Urothelium cell line (cell line): ENCODE data around the gene CCT2.
A peak's percentile ranks its signal among the peaks of the same experiment; 100 is the strongest.
"Not testable (repeated sequence)": the region's sequence is repeated elsewhere in the genome, so short reads cannot be mapped to it uniquely, and the experiment has no call there.

Experiments
- DNase-seq: peaks from one replicate; pipeline ENCODE4 v3.0.0; 2011; ENCODE audit warnings: low spot score, mixed read lengths
- FAIRE-seq: peaks from 2 replicates; lab custom pipeline; 2011; peaks lifted over from hg19 to GRCh38; lab: Jason Lieb, UNC

CCT2 gene

DNA sequence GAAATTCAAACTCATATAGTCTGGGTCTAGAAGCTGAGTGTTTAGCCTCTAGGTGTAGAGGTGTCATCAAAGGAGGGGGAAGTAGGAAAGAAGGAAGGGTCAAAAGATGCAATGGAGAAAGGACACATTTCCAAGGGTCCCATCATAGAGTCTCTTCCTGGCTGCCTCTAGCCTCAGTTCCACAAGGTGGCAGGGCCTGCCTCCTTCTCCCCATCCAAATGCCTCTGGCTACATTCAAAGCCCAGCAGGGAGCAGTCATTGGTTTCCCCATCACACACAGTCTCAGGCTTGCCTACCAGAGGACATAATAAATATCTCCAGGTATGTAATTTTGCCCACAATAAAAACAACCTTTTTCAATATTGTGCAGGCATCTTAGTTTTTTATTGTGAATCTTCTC is 2.1 kb upstream of the CCT2 start:
- DNase-seq (peak; percentile 10), FAIRE-seq (no peak)

DNA sequence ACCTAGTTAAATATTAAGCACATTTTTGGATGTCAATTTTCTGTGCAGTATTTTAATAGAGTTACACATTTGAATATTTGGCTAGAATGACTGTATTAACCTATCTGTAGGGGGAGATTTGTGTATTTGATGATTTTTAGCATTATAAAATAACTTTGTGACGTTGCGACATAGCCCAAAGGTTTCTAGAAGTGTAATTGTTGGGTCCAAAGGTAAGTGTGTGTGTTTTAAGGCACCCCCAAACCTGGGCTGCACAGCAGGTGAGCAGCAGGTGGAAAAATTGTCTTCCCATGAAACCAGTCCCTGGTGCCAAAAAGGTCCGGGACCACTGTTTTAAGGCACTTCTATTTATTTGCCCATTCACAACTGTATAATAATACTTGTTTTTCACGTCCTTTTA is 3.3 kb downstream of the CCT2 start:
- FAIRE-seq (no peak), DNase-seq (no peak)

DNA sequence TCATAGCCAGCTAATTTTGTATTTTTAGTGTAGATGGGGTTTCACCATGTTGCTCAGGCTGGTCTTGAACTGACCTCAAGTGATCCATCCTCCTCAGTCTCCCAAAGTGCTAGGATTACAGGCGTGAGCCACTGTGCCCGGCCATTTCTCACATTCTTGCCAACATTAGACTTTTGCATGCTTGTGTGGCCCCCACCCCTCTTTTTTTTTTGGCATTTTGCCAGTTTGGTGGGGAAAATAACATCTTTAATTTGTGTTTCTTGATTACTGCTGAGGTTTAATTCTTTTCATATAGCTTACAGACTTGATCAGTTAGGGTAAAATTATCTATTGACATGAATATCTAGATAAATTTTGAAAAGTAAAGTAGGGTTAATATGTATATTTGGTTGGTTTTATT is 3.8 kb downstream of the CCT2 start:
- FAIRE-seq = no peak

DNA sequence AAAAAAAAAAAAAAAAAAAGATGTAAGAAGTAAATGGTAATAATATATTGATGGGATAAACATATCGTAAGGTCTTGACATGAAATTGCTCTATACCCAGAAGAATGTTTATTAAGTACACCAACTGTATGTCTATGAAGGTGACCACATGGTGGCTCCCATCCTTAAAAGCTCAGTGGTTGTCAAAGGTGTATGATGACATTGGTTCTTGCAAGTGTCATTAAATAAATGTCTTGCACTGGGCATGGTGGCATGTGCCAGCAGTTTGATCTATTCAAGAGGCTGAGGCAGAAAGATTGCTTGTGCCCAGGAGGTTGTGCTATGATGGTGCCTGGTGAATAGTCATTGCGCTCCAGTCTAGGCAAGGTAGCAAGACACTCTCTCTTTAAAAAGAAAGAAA is 10.4 kb downstream of the CCT2 start:
- FAIRE-seq = no peak
- no peak for DNase-seq

More for the DNA sequence above, 3.8 kb downstream of the CCT2 start:
- no peak for DNase-seq

DNA sequence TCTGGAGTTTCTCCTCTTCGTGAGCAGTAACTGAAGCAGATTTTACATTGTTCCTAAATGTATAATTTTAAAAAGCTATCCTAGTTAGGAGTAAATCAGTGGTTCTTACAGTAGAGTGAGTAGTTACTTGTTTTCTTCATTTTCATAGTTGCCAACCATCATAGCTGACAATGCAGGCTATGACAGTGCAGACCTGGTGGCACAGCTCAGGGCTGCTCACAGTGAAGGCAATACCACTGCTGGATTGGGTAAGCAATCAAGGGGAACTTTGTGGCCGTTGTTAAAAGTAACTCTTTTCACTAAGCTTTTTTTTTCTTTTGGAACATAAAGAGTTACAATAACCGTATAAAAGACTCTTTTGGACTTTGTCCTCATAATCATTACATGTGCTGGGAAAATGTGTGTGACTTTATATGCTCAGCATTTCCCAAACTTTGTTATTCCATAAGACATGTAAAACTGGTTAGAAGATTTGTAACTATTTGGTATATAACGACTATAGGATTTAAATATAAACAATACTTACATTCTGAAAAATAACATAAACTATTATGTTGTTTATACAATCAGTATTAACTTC is 13.0 kb downstream of the CCT2 start:
- no peak for FAIRE-seq
- DNase-seq = no peak

DNA sequence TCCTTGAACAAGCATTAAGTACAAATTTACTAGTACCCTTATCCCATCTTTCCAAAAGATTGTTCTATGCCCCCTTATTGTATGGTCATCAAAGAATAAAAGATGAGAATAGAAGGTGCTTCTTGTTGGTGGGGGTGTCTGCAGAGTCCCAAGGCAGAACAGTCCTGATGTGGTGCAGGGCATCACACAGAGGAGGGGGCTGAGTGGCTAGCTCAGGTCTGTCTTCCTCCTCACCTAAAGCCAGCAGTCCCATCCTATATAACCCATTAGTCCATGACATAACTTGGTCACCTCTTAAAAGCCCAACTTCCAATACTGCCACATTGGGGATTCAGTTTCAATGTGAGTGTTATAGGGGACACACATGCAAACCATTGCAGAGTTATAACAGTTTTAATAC is 15.5 kb downstream of the CCT2 start:
- DNase-seq = no peak
- no peak for FAIRE-seq

DNA sequence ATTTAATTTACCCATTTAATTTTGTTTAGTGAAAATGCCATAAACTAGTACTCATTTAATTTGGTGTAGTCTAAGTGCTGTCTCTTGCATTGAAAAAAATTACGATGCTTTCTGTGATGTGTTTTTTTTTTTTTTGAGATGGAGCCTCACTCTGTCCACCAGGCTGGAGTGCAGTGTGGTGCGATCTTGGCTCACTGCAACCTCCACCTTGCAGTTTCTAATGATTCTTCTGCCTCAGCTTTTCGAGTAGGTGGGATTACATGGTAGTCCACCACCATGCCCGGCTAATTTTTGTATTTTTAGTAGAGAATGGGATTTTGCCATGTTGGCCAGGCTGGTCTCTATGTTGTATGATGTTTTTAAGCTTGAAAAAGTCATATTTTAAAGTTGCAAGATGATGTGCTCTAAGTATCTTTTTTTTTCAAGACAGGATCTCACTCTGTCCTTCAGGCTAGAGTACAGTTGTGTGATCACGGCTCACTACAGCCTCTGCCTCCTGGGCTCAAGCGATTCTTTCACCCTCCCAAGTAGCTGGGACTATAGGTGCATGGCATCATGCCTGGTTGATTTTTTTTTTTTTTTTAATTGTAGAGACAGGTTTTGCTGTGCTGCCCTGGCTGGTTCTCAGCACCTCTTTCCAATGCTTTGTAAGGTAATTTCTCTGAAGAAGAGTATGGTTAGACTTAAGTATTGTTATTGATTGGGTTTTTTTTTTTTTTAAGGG is 16.9 kb downstream of the CCT2 start:
- DNase-seq (no peak), FAIRE-seq (no peak)

DNA sequence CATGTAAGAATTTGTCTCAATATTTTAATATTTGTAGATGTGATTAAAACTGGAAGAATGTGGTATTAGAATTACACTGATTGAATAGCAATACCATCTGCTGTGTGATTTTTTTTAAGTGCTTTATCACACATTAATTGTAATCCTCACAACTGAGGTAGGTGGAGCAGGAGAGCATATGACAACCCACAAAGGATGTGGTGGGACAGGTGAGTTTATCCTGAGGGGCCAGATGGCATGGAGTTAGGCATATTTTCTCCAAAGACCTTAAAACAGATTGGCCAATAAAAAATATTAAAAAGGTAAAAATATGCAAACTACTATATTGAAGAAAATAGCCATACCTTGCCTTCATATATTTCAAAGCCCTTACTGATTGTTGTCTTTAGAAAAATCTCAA is 17.7 kb downstream of the CCT2 start:
- DNase-seq (no peak), FAIRE-seq (no peak)

DNA sequence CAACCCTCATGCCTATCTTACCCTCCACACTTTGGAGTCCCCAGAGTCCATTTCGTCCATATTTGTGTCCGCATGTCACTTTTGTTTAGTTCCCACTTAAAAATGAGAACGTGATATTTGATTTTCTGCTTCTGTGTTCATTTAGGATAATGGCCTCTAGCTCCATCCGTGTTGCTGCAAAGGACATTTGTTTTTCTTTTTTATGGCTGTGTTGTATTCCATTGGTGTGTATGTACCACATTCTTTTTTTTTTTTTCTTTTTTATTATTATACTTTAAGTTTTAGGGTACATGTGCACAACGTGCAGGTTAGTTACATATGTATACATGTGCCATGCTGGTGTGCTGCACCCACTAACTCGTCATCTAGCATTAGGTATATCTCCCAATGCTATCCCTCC is 18.3 kb downstream of the CCT2 start:
- not testable (repeated sequence) for DNase-seq, FAIRE-seq

DNA sequence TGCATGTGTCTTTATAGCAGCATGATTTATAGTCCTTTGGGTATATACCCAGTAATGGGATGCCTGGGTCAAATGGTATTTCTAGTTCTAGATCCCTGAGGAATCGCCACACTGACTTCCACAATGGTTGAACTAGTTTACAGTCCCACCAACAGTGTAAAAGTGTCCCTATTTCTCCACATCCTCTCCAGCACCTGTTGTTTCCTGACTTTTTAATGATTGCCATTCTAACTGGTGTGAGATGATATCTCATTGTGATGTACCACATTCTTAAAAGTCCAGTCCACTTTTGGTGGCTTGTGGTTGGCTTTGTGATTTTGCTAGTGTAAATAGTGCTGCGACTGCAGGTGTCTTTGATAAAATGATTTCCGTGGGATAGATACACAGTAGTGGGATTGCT is 19.0 kb downstream of the CCT2 start:
- not testable (repeated sequence) for FAIRE-seq, DNase-seq

DNA sequence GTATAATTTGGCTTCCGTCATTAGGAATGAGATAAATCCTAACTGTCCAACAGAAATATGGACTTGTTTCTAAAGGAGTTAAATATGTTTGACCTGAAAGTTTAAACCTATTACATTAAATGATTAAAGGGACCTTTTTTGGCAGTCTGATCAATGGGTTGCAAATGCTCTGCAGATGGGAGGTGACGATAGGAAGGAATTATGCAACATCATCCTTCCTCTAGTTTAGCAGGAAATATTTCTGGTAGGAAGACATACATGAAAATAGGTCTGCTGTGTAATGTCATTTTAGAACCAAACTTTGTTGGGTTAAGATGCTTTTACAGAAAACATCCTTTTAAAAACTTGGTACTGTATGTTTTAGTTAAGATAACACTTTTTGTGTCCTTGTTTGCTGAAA is 22.9 kb downstream of the CCT2 start:
- FAIRE-seq (no peak), DNase-seq (no peak)

DNA sequence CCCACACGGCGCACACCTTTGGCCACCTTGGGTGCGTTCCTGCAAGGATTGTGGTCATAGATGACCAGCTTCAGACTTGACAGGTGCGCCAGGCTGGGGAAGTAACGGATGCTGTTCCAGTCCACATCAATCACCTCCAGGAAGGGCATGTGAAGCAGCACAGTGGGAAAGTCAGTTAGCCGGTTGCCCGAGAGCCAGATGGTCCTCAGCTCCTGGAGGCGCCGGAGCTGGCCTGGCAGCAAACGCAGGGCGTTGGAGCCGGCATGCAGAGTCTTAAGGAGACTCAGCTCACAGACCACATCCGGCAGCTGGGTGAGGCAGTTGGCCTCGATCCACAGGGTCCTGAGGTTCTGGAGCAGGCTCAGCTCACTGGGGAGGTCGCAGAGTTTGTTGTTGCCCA is 24.9 kb downstream of the CCT2 start:
- no peak for DNase-seq
- no peak for FAIRE-seq

DNA sequence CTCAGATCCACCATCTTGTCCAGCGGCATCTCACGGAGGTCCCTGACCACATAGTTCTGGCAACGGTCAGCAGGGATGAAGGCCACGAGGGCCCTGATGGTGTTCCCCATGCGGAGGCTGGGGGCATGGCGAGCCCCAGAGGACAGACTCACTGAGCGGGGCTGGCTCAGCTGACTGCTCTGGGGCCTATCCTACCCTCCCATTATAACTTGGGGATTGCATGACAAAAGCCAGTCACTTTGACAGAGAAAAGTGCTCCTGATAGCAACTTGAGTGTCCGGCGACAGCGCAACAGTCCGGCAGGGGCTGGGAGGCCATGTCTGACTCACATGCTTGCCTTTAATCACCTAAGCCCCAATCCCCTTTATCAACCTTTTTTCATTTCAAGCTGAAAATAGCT is 25.5 kb downstream of the CCT2 start, which contains the start of gene LRRC10:
Gene LRRC10 (minus strand): TSS at position 179 of the 400 bp plus-strand sequence. CDS start 69 bp downstream, at position 110.
- DNase-seq (no peak), FAIRE-seq (no peak)

DNA sequence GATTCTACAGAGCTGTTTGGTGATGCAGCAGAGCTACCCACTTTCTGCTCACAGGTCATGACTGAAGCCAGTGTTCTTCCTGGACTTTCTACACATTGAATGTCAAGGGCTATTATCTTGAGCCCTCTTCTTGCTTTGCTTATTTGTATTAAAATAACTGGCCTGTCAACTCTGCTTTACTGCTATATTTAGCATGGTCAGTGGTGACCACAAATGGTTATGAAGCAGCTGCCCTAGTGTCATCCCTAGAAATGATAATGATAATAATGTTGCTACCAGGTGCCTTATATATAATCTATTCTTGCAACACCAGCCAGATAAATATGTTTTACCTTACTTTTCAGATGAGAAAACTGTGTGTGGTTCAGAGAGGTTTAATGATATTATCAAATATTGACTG is 28.1 kb downstream of the CCT2 start:
- FAIRE-seq = no peak
- no peak for DNase-seq

DNA sequence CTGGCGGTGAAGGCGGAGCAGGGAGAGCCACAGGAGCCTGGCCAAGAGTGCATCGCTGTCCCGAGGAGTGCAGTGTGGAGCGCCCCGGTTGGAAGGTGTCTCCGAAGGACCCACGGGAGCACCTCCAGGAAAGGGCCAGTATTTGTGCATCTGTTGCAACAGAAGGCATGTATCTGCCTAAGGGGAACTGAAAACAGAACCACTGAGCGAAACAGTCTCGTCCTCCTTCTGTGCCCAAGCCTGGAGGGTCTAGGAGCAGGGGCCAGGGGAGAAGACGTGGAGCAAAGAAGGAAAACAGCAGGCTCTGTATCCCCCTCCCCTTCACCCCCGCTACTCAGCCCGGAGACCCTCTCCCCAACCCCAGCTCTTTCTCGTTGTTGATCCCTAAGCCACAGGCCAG is 30.8 kb downstream of the CCT2 start:
- DNase-seq = no peak
- FAIRE-seq = no peak

DNA sequence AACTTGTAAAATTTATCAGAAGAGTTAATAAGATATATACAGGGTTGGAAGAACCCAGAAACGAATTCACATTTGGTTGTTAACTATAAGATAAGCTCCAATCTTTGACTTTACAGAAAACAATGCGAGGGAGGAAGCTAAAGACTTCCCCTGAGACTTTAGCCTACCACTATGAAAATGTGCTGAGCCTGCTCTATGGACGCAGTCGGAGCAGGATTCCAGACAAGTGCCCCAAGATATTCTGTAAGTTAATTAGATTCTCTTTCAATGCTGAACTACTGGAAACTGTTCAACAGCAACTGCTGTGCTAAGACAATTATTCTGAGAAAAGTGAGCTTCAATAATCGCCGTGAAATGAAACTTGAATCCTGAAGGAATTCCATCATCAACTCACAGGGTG is 33.8 kb downstream of the CCT2 start:
- FAIRE-seq (no peak), DNase-seq (no peak)

DNA sequence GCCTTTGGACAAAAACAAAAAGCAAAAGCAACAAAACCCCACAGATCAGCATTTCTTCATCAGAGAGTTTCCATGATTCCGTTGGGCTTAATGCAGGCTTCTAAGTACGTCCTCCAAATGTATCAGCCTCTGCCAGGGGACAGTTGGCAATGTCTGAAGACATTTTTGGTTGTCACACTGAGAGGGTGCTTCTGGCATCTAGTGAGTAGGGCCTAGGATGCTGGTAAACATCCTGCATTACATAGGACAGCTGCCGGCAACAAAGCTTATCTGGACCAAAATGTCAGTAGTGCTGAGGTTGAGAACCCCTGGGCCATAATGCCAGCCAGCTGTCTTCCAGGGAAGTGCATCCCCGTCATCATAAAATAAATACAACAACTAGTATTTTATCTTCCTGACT is 34.8 kb downstream of the CCT2 start:
- FAIRE-seq (no peak), DNase-seq (no peak)

DNA sequence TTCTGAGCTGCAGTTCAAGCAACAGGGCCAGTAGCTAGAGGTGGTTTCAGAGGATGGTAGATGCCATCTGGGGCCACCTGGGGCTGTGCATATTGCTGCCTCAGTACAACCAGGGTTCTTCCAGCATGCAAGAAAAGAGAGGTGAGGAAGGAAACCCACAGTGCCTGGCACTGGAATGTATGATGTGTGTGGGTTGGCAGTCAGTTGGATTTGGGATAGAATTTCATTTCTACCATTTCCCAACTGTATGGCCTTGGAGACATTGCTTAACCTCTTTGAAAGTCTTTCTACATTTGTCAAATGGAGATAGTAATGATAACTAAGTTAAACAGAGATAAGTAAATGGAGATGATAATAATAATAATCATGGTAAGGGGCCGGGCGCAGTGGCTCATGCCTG is 35.7 kb downstream of the CCT2 start:
- FAIRE-seq (no peak), DNase-seq (no peak)

DNA sequence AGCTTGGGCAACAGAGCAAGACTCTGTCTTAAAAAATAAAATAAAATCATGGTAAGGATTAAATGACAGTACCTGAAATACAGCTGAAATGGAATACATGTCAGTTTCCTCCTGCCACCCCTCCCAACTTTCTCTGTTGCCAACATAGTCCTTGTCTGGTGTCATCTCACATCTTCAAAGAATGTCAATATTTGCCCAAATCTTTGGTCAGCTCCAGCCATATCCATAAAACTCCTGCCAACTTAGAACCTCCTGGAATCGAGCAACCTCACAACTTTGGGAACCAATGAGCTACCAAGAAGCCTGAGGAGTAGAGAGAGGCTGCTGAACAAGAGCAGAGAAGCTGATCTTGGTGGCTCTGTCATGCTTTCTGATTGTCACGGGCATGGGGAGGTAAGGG is 36.3 kb downstream of the CCT2 start:
- DNase-seq (no peak), FAIRE-seq (no peak)

DNA sequence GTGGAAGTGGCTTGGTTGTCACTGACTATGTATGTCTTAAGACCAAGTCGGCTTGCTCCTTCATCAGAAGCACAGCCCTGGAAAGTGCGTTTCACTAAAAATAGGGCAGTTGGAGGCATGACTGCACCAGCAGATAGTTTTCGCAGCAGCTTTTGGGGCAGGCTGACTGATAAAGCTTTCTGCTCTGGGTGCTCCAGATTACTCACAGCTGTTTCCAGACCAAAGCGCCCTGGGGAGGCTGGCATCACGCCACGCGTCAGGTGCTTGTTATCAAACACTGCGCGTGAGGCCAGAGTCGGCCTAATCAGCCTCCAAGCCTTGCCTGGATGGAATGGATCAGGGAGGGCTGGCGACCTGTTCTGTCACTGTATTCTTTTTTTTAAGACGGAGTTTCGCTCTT is 38.7 kb downstream of the CCT2 start:
- FAIRE-seq (no peak), DNase-seq (no peak)

DNA sequence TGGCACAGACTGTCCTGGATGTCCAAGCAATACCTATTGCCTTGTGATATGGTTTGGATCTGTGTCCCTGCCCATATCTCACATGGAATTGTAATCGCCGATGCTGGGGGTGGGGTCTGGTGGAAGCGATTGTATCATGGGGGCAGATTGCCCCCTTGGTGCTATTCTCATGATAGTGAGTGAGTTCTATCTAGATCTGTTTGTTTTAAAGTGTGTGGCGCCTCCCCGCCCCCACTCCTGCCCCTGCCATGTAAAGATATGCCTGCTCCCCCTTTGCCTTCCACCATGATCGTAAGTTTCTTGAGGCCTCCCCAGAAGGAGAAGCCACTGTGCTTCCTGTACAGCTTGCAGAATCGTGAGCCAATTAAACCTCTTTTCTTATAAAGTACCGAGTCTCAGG is 42.2 kb downstream of the CCT2 start:
- FAIRE-seq = no peak
- no peak for DNase-seq

DNA sequence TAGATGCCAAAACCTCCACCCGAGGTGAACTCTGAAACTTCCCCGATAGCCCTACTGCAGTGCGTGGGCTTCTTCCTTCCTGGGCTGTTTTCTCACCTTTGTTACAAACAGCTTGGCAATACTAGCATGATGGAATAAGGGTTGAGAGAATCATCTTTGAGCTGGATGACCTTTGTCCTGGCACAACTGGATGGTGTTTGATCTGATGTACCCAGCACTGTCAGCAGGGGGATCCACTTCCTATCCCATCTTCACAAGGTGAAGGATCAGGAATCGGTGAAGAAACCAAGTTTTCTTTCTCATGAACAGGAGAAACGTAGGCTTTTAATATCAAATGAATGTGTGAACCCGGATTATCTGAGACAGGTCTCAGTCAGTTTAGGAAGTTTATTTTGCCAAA is 44.9 kb downstream of the CCT2 start:
- no peak for FAIRE-seq
- DNase-seq = peak; percentile 8

DNA sequence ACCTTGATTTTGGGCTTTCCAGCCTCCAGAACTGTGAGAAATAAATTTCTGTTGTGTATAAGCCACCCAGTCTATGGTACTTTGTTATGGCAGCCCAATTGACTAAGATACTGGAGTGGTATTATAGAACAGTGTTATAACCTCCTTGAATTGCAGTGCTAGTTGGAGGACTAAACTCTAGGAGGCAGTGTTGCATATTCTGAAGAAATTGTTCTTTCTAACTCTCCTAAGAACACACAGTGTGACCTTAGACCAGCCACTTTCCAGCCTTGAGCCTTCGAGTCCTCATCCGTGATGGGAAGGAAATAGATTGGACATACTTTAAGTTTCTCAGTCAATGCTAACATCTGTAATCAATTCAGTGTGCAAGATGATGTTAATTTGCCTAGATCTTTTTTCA is 47.8 kb downstream of the CCT2 start:
- DNase-seq (no peak), FAIRE-seq (no peak)
